WTC11 (cell line): ENCODE measurements around the gene THBS2. TPM values are rescaled to one million over a fixed set of nuclear protein-coding genes. Genes with fewer than 3 reads are reported as not detected.

Source experiments
- ATAC-seq: fragments of 200-7000 bp; cut with Tn5 transposase; 2 replicates; pipeline ENCODE4 v1.10.0; 2021; ENCODE audit warnings: mild to moderate bottlenecking, moderate library complexity
- CTCF ChIA-PET: fragments of 300-600 bp; sonication (Branson Sonifier 250); formaldehyde crosslinking; loops from one replicate; lab custom pipeline; 2021; ENCODE audit warnings: antibody characterized with exemption; lab: Charles Lee
- POLR2A ChIA-PET: fragments of 350-600 bp; sonication (Branson Sonifier 250); formaldehyde crosslinking; loops from one replicate; lab custom pipeline; 2021; ENCODE audit warnings: antibody characterized with exemption; lab: Charles Lee
- DNase-seq: peaks from one replicate; pipeline ENCODE4 v3.0.0; 2021; ENCODE audit warnings: low spot score
- H3K27ac Mint-ChIP-seq: 2 replicates; pipeline ENCODE4 v1.8.0; 2021; ENCODE audit warnings: mixed read lengths
- H3K27me3 Mint-ChIP-seq: 2 replicates; pipeline ENCODE4 v1.8.0; 2021; ENCODE audit warnings: low read depth, mild to moderate bottlenecking, moderate library complexity, mixed read lengths
- H3K36me3 Mint-ChIP-seq: 2 replicates; pipeline ENCODE4 v1.8.0; 2021; ENCODE audit warnings: mixed read lengths
- H3K4me1 Mint-ChIP-seq: 2 replicates; pipeline ENCODE4 v1.8.0; 2022; ENCODE audit warnings: mixed read lengths
- H3K4me3 Mint-ChIP-seq: 2 replicates; pipeline ENCODE4 v1.8.0; 2021; ENCODE audit warnings: mild to moderate bottlenecking, moderate library complexity, mixed read lengths
- H3K9me3 Mint-ChIP-seq: 2 replicates; pipeline ENCODE4 v1.8.0; 2021; ENCODE audit warnings: mixed read lengths
- ATF1 ChIP-seq: sonication (generic); formaldehyde crosslinking; IDR thresholded peaks from 2 replicates; pipeline ENCODE4 v1.8.1; 2023; ENCODE audit warnings: mild to moderate bottlenecking, moderate library complexity, missing genetic modification reagents
- CBFB ChIP-seq: sonication (generic); formaldehyde crosslinking; IDR thresholded peaks from 2 replicates; pipeline ENCODE4 v1.8.1; 2022; ENCODE audit warnings: mild to moderate bottlenecking, low read depth, missing genetic modification reagents
- FOXJ3 ChIP-seq: sonication (generic); formaldehyde crosslinking; IDR thresholded peaks from 2 replicates; pipeline ENCODE4 v1.9.0; 2021; ENCODE audit warnings: missing genetic modification reagents, mild to moderate bottlenecking, borderline replicate concordance
- GTF2I ChIP-seq: fragments of 250-450 bp; sonication (Bioruptor Pico); conservative IDR thresholded peaks from 2 replicates; pipeline ENCODE4 v1.4.0; 2021; ENCODE audit warnings: mild to moderate bottlenecking
- JUN ChIP-seq: sonication (generic); formaldehyde crosslinking; IDR thresholded peaks from 2 replicates; pipeline ENCODE4 v1.8.0; 2023; ENCODE audit warnings: mild to moderate bottlenecking, missing genetic modification reagents
- SMAD4 ChIP-seq: sonication (generic); formaldehyde crosslinking; IDR thresholded peaks from 2 replicates; pipeline ENCODE4 v1.8.0; 2022; ENCODE audit warnings: mild to moderate bottlenecking, missing genetic modification reagents
- TEAD4 ChIP-seq: sonication (generic); formaldehyde crosslinking; IDR thresholded peaks from 2 replicates; pipeline ENCODE4 v1.8.0; 2022; ENCODE audit warnings: mild to moderate bottlenecking, missing genetic modification reagents
- ZNF121 ChIP-seq: sonication (generic); formaldehyde crosslinking; IDR thresholded peaks from 2 replicates; pipeline ENCODE4 v1.8.0; 2023; ENCODE audit warnings: missing genetic modification reagents
- ZNF416 ChIP-seq: fragments of 250-450 bp; sonication (Bioruptor Pico); IDR thresholded peaks from 2 replicates; pipeline ENCODE4 v1.9.0; 2021; ENCODE audit warnings: mild to moderate bottlenecking, inconsistent platforms
- total RNA-seq: library from RNA; stranded (reverse); gene quantifications from 3 replicates; pipeline ENCODE4 v1.2.3, GENCODE V29; 2021
- TF ChIP-seq, protein P1 (sequence below): sonication (generic); formaldehyde crosslinking; IDR thresholded peaks from 2 replicates; pipeline ENCODE4 v1.8.1; 2022; ENCODE audit warnings: low read depth, mild to moderate bottlenecking, moderate library complexity, missing genetic modification reagents, borderline replicate concordance
- TF ChIP-seq, protein P2 (sequence below): sonication (generic); formaldehyde crosslinking; IDR thresholded peaks from 2 replicates; pipeline ENCODE4 v1.8.0; 2023; ENCODE audit warnings: mild to moderate bottlenecking, missing genetic modification reagents
- TF ChIP-seq, protein P3 (sequence below): sonication (generic); formaldehyde crosslinking; IDR thresholded peaks from 2 replicates; pipeline ENCODE4 v1.8.0; 2022; ENCODE audit warnings: mild to moderate bottlenecking, missing genetic modification reagents
- TF ChIP-seq, protein P4 (sequence below): sonication (generic); formaldehyde crosslinking; IDR thresholded peaks from 2 replicates; pipeline ENCODE4 v1.8.0; 2022; ENCODE audit warnings: mild to moderate bottlenecking, missing genetic modification reagents
- TF ChIP-seq, protein P5 (sequence below): fragments of 250-450 bp; sonication (Bioruptor Pico); IDR thresholded peaks from 2 replicates; pipeline ENCODE4 v1.9.0; 2021; ENCODE audit warnings: mild to moderate bottlenecking
- TF ChIP-seq, protein P6 (sequence below): fragments of 250-450 bp; sonication (Bioruptor Pico); IDR thresholded peaks from 2 replicates; pipeline ENCODE4 v2.1.2; 2022; ENCODE audit warnings: mild to moderate bottlenecking, moderate library complexity
- TF ChIP-seq, protein P7 (sequence below): sonication (generic); formaldehyde crosslinking; IDR thresholded peaks from 2 replicates; pipeline ENCODE4 v1.8.1; 2023; ENCODE audit warnings: mild to moderate bottlenecking, missing genetic modification reagents
- TF ChIP-seq, protein P8 (sequence below): sonication (generic); formaldehyde crosslinking; IDR thresholded peaks from 2 replicates; pipeline ENCODE4 v1.8.0; 2023; ENCODE audit warnings: missing genetic modification reagents

The THBS2 gene
- total RNA-seq, 1 experiment from 2014 or later: 40.3 TPM

DNA sequence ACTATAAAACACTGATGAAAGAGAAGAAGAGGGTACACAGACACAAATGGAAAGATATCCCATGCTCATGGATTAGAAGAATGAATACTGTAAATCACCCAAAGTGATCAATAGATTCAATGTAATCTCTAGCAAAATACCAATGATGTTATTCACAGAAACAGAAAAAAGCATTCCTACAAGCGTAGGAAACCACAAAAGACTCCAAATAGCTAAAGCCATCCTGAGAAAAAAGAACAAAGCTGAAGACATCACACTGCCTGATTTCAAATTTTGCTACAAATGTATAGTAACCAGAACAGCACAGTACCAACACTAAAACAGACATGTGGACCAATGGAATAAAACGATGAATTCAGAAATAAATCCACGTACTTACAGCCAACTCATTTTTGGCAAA lies 43.0 kb downstream of the THBS2 start (continued):
- TF ChIP-seq, protein P1, sequence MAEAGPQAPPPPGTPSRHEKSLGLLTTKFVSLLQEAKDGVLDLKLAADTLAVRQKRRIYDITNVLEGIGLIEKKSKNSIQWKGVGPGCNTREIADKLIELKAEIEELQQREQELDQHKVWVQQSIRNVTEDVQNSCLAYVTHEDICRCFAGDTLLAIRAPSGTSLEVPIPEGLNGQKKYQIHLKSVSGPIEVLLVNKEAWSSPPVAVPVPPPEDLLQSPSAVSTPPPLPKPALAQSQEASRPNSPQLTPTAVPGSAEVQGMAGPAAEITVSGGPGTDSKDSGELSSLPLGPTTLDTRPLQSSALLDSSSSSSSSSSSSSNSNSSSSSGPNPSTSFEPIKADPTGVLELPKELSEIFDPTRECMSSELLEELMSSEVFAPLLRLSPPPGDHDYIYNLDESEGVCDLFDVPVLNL (CRISPR knock-in tag): no peak

DNA sequence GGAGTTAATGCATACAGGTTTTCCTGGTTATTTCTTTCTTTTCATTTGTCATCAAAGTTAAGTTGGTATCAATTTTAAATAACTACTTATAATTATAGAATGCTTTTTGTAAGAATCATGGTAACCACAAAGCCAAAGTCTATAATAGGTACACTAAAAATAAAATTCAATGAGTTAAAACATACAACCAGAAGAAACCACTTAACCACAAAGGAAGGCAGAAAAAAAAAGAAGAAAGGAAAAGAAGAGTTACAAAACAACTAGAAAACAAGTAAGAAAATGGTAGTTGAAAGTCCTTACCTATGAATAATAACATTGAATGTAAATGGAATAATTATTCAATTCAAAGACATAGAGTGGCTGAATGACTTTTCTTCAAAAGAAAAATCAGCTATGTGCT lies 45.6 kb downstream of the THBS2 start:
- H3K27me3 Mint-ChIP-seq: no peaks in the 10 kb centered on the region; the same call in 1 of the 2 replicates
- POLR2A ChIA-PET: interaction anchor here (0.6 kb wide), 1 partner anchor 1020 kb away, joined by 6 read pairs; no protein-coding TSS in a partner anchor
- no peak for ATAC-seq
- H3K4me1 Mint-ChIP-seq: no peaks in the 10 kb centered on the region
- TF ChIP-seq GTF2I (no peak), CBFB (no peak), ZNF416 (no peak), FOXJ3 (CRISPR knock-in tag) (no peak), ATF1 (CRISPR knock-in tag) (no peak)
- TF ChIP-seq, protein P2, sequence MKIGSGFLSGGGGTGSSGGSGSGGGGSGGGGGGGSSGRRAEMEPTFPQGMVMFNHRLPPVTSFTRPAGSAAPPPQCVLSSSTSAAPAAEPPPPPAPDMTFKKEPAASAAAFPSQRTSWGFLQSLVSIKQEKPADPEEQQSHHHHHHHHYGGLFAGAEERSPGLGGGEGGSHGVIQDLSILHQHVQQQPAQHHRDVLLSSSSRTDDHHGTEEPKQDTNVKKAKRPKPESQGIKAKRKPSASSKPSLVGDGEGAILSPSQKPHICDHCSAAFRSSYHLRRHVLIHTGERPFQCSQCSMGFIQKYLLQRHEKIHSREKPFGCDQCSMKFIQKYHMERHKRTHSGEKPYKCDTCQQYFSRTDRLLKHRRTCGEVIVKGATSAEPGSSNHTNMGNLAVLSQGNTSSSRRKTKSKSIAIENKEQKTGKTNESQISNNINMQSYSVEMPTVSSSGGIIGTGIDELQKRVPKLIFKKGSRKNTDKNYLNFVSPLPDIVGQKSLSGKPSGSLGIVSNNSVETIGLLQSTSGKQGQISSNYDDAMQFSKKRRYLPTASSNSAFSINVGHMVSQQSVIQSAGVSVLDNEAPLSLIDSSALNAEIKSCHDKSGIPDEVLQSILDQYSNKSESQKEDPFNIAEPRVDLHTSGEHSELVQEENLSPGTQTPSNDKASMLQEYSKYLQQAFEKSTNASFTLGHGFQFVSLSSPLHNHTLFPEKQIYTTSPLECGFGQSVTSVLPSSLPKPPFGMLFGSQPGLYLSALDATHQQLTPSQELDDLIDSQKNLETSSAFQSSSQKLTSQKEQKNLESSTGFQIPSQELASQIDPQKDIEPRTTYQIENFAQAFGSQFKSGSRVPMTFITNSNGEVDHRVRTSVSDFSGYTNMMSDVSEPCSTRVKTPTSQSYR (CRISPR knock-in tag): no peak
- TF ChIP-seq, protein P3, sequence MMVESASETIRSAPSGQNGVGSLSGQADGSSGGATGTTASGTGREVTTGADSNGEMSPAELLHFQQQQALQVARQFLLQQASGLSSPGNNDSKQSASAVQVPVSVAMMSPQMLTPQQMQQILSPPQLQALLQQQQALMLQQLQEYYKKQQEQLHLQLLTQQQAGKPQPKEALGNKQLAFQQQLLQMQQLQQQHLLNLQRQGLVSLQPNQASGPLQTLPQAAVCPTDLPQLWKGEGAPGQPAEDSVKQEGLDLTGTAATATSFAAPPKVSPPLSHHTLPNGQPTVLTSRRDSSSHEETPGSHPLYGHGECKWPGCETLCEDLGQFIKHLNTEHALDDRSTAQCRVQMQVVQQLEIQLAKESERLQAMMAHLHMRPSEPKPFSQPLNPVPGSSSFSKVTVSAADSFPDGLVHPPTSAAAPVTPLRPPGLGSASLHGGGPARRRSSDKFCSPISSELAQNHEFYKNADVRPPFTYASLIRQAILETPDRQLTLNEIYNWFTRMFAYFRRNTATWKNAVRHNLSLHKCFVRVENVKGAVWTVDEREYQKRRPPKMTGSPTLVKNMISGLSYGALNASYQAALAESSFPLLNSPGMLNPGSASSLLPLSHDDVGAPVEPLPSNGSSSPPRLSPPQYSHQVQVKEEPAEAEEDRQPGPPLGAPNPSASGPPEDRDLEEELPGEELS (CRISPR knock-in tag): no peak
- TF ChIP-seq, protein P4, sequence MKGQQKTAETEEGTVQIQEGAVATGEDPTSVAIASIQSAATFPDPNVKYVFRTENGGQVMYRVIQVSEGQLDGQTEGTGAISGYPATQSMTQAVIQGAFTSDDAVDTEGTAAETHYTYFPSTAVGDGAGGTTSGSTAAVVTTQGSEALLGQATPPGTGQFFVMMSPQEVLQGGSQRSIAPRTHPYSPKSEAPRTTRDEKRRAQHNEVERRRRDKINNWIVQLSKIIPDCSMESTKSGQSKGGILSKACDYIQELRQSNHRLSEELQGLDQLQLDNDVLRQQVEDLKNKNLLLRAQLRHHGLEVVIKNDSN (CRISPR knock-in tag): no peak
- DNase-seq: no peak
- no peak overlapping the region for H3K4me3 Mint-ChIP-seq
- H3K27ac Mint-ChIP-seq: no peak overlapping the region
- peaks cover 31% of the 10 kb centered on the region for H3K9me3 Mint-ChIP-seq
- peaks cover 20% of the 10 kb centered on the region for H3K36me3 Mint-ChIP-seq
- CTCF ChIA-PET: no interaction called here

DNA sequence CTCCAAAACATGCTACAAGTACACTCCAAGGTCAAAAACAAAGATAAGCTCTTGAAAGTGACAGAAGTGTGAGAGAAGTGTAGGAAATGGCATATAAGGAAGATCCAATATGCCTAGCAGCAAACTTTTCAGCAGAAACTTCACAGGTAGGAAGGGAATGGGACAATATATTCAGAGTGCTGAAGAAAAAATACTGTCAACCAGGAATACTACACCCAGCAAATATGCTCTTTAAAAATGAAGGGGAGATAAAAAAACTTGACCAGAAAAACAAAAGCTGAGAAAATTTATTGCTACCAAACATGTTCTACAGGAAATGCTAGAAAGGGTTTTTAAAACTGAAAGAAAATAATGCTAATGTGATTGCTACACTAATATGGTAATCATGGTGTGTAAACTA lies 46.2 kb downstream of the THBS2 start:
- H3K4me3 Mint-ChIP-seq: no peak overlapping the region
- POLR2A ChIA-PET: interaction anchor here (0.6 kb wide), 1 partner anchor 1020 kb away, joined by 6 read pairs; no protein-coding TSS in a partner anchor
- H3K36me3 Mint-ChIP-seq: peaks cover 20% of the 10 kb centered on the region
- H3K27me3 Mint-ChIP-seq: no peaks in the 10 kb centered on the region; the same call in 1 of the 2 replicates
- DNase-seq: no peak
- no peak for ATAC-seq
- CTCF ChIA-PET: no interaction called here
- H3K27ac Mint-ChIP-seq: no peak overlapping the region
- H3K9me3 Mint-ChIP-seq: peaks cover 33% of the 10 kb centered on the region
- H3K4me1 Mint-ChIP-seq: no peaks in the 10 kb centered on the region
- TF ChIP-seq, protein P5, sequence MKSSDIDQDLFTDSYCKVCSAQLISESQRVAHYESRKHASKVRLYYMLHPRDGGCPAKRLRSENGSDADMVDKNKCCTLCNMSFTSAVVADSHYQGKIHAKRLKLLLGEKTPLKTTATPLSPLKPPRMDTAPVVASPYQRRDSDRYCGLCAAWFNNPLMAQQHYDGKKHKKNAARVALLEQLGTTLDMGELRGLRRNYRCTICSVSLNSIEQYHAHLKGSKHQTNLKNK (CRISPR knock-in tag): no peak
- no peak for TF ChIP-seq SMAD4 (CRISPR knock-in tag)
- TF ChIP-seq JUN (CRISPR knock-in tag): no peak
- TF ChIP-seq, protein P6, sequence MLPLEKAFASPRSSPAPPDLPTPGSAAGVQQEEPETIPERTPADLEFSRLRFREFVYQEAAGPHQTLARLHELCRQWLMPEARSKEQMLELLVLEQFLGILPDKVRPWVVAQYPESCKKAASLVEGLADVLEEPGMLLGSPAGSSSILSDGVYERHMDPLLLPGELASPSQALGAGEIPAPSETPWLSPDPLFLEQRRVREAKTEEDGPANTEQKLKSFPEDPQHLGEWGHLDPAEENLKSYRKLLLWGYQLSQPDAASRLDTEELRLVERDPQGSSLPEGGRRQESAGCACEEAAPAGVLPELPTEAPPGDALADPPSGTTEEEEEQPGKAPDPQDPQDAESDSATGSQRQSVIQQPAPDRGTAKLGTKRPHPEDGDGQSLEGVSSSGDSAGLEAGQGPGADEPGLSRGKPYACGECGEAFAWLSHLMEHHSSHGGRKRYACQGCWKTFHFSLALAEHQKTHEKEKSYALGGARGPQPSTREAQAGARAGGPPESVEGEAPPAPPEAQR: no peak
- no peak for TF ChIP-seq ZNF121 (CRISPR knock-in tag)
- TF ChIP-seq, protein P3 (CRISPR knock-in tag): no peak
- TF ChIP-seq TEAD4: no peak
- TF ChIP-seq, protein P4 (CRISPR knock-in tag): no peak
- TF ChIP-seq, protein P7, sequence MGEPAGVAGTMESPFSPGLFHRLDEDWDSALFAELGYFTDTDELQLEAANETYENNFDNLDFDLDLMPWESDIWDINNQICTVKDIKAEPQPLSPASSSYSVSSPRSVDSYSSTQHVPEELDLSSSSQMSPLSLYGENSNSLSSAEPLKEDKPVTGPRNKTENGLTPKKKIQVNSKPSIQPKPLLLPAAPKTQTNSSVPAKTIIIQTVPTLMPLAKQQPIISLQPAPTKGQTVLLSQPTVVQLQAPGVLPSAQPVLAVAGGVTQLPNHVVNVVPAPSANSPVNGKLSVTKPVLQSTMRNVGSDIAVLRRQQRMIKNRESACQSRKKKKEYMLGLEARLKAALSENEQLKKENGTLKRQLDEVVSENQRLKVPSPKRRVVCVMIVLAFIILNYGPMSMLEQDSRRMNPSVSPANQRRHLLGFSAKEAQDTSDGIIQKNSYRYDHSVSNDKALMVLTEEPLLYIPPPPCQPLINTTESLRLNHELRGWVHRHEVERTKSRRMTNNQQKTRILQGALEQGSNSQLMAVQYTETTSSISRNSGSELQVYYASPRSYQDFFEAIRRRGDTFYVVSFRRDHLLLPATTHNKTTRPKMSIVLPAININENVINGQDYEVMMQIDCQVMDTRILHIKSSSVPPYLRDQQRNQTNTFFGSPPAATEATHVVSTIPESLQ (CRISPR knock-in tag): no peak
- TF ChIP-seq, protein P8, sequence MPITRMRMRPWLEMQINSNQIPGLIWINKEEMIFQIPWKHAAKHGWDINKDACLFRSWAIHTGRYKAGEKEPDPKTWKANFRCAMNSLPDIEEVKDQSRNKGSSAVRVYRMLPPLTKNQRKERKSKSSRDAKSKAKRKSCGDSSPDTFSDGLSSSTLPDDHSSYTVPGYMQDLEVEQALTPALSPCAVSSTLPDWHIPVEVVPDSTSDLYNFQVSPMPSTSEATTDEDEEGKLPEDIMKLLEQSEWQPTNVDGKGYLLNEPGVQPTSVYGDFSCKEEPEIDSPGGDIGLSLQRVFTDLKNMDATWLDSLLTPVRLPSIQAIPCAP (CRISPR knock-in tag): no peak
